Smooth muscle cell of the brain vasculature (primary cell): ENCODE results near the gene RPRD1B.

ENCODE experiments used
- DNase-seq: peaks from one replicate; pipeline ENCODE4 v3.0.0-alpha.2; 2012; ENCODE audit warnings: low read depth, low spot score

RPRD1B gene, protein sequence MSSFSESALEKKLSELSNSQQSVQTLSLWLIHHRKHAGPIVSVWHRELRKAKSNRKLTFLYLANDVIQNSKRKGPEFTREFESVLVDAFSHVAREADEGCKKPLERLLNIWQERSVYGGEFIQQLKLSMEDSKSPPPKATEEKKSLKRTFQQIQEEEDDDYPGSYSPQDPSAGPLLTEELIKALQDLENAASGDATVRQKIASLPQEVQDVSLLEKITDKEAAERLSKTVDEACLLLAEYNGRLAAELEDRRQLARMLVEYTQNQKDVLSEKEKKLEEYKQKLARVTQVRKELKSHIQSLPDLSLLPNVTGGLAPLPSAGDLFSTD

GRCh38 chr20:38033330-38034107 lies at the start of gene RPRD1B, which contains the start of gene TTI1:
TSS of gene RPRD1B (plus strand) at chr20:38033746. CDS start at chr20:38033948, 202 bp downstream.
TSS of gene TTI1 (minus strand) at chr20:38033456. CDS start at chr20:38013816, 19,640 bp downstream.
- peak; percentile 65 for DNase-seq

GRCh38 chr20:37984018-37984785 lies 49.3 kb upstream of the RPRD1B start:
- no peak for DNase-seq

- DNase-seq, result no peak
Observed at GRCh38 chr20:37986044-37986858, 47.3 kb upstream of the RPRD1B start.

DNA sequence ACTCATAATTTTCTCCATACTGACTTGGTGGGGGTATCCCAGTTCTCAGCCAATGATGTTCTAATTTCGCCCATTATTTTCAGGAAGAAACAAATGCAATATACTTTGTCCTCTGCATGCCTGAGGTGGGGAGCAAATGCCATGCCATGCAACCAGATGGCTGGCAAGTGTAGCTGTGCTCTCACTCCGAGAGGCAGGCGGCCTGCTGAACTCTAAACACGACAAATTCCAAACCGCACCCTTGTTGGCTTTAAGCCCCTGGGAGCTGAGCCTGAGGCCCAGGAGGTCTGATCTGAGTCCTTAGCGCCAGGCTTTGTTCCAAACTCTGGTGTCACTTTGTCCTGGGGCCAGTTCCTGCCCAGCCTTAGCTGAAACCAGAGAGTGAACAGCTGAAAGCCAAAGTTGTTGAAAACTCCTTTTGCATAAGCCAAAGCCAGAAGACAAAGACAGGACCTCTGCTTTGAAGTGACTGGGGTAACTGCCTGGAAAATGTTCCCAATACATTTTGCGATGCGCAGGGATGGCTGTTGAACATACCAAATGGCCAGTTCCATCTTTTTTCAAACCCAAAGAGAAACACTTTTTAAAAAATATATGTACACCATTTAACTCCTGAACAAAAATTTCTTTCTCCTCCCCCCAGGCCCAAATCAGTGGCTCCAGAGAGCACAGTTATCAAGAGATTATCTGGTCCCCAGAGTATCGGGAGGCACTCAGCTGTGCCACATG lies 46.5 kb upstream of the RPRD1B start:
- no peak for DNase-seq

DNA sequence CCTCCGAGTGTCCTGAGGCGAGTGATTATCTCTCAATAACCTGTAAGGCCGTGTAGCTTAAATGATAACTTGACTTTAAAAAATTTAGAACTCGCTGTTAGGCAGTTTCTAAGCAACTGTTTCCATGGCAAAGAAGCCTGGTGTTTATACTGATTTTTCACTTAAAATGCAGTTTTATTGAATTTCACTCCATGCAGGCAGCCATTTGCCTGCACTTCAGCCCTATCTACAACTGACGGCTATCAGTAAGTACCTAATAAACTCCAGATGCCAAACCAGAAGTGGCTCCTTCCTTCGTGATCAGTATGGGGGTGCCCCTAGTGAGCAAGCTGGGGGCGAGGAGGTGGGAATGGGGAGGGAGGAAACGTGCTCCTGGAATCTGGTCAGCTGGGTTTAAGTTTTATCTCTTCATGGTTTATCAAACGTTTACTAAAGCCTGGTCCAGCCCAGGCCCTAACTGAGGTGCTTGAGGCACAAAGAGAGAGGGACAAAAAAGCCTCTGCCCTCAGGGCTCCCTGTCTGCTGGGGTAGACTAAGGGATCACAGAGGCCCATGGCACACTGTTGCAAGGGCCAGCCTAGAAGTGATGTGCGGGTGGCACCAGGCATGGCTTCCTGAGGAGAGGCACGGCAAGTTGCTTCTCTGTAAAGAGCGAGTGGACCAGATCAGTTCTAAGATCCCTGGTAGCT lies 45.8 kb upstream of the RPRD1B start:
- DNase-seq, result no peak

DNA sequence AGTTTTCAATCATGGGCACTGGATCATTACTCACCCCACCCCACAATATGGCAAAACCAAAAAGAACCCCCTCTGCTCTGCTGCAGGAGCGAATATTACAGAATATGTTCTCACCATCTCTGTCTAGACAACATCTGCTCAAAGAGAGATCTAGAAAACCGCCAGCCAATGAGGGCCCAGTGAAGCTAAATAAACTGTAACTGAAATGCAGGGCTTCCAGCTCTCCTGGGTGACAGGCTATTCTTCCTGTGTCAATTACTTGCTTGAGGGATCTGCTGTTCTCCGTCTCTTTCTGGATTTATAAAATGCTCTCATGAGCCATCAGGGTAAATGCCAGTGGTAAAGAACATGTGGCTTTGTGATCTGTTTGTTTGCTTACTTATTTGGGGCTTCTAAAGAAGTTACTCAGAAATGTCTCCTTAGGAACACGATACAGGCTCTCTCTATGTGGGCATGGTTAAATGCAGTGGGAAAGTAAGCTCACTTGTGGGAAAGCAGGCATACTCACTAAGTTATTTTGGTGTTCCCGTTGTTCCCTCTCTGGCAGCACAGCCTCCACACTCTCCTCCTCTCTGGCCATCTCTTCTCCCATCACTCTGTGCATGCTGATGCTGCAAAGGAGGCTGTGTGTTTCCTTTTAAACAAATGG lies 45.1 kb upstream of the RPRD1B start:
- DNase-seq, result no peak

DNA sequence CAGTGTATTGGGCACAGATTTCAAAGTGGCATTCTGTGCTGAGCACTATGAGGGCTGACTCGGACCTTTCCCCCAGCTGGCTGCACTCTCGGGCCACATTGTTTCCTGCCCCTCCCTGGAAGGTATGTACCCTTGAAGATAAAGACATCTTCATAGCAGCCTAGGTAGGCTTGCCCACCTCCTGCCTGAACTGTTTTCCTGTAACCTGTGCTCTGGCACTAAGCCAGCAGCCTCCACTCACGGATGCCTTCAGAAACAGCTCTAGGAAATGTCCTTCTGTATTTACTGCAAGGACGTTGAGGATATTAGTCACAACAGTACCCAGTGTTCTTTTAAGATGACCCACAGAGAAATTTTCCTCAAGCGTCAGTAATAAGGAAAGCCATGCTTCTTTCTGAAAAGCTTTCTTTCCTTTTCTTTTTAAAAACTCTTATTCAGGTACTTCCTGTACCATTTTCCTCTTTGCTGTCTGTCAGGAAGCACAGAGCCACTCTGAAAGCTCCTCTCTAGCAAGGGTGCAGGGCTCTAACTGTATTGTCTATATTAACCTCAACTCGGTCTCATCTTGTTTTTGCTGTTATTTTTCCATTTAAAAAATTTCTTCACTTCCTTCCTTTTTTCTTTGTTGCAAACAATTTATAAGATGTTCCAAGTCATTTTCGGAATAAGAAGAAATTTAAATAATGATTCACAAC lies 43.8 kb upstream of the RPRD1B start:
- no peak for DNase-seq

DNA sequence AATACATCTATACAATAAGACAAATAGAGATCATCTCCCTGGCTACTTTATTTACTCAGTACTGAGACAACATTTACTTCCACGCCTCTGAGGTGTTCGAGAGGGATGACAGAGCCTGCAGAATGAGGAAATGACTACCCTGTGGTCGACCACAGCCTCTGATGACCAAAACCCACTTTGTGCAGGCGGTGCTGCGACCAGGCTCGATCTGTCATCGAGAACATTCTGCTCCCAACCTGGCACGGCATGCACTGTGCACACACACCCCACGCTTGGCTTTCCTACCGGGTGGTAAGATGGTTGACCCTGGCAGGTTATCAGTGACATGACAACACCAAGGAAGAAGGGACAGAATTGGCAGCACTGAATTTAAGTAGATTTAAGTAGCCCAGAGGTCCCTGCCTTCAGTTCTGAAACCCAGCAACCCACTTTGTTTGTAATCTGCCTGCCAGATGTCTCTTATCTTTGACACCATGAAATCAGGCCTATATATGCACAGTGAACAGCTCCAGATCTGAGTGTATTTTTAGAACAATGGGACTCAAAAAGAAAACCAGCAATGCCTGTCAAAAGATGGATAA lies 42.9 kb upstream of the RPRD1B start:
- no peak for DNase-seq

- DNase-seq, result no peak
Observed at GRCh38 chr20:37991157-37991866, 42.2 kb upstream of the RPRD1B start.

DNA sequence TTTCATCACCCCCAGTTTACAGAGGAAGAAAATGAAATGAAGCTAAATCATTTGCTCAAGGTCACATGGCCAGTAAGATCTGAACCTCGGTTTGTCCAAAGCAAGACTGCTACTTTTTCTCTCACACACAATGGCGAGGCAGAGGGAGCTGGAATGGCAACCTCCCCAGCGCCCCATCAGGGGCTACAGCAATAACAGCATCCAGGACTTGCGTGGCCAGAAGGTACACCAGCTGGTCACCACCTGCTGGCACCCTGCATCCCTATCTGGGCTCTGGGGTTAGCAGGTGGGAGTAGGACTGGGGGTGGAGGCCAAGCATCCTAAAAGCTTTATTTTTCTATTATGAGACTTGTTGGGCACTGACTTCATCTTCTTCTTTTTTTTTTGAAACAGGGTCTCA lies 41.6 kb upstream of the RPRD1B start:
- DNase-seq, result no peak

DNA sequence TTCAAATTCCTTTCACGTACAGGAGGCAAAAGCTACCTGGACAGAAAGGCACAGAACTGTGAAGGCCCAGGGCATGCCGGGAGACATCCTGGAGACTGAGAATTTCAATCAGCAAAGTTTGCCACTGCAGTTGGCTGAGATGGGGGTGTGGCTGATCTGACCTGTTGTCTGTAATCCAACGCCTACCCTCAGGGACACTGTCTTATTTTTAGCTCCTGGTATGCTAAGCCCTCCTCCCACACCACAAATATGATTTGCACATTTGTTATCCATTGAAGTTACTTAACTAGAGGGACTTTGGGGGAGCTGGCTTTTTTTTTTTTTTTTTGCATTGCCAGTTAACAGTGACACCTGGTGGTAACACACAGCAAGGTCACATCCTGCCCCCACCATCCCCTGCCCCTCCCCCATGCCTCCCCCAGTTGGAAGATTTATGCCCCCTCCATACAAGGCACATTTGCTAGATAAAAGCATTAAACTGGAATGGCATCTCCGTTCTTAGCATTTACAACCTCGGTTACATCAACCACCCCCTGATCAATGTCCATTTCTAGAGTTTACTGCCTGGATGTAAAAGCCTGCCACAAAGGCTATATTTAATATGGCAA lies 40.6 kb upstream of the RPRD1B start:
- DNase-seq, result no peak

DNA sequence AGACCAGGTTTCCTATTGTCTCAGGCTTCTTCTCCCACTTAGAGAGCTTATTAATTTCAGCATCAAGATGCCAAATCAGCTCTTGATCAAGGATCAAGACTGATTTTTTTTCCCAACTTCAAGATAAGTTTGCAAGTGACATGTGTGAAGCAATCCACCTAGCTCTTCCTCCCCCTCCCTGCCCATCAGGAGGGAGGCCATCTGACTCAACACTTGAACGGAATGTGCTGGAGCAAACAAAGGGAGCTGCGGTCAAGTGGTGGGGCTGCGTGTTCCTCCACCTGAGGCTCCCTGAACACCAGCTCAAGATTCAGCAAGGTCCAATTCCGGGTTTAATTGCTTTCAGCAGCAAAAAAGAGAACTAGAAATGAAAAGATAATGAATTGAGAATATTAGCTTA lies 39.0 kb upstream of the RPRD1B start:
- no peak for DNase-seq

GRCh38 chr20:37995856-37996605 lies 37.5 kb upstream of the RPRD1B start:
- no peak for DNase-seq

DNA sequence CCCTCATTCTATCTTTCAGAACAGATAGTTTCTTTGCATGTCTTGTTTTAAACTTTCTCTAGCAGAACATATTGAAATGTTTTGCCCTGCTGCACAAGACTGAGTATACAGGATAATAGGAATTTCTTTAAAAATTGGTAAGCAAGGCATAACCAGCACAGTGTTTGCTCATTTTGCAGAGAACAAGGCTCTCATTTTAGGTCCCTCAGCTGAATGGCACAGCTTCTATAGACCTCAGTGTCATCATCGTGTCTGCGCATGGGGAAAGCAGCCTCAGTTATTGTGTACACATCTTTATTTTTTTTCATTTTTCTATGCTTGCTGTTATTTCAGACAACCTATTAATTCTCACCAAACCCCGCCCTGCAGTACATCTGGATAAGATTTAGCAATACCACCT lies 36.0 kb upstream of the RPRD1B start:
- DNase-seq, result no peak

GRCh38 chr20:37999526-38000263 lies 33.9 kb upstream of the RPRD1B start:
- DNase-seq, result no peak

- no peak for DNase-seq
Observed at GRCh38 chr20:38000293-38000692, 33.3 kb upstream of the RPRD1B start.
